GM10266 (cell line): ENCODE results near the gene KCNJ2.

Experiments
- DNase-seq: peaks from one replicate; pipeline ENCODE4 v3.0.0; 2012; ENCODE audit errors: extremely low spot score
- CTCF ChIP-seq: IDR thresholded peaks from 2 replicates; pipeline ENCODE4 v1.5.1; 2012; ENCODE audit warnings: mild to moderate bottlenecking, low read depth; ENCODE audit not compliant: control insufficient read depth, insufficient read depth; ENCODE audit errors: missing control alignments

The KCNJ2 gene

GRCh38 chr17:70183508-70183907 is 14.2 kb downstream of the KCNJ2 start:
- no peak for DNase-seq
- no peak for TF ChIP-seq CTCF

DNA sequence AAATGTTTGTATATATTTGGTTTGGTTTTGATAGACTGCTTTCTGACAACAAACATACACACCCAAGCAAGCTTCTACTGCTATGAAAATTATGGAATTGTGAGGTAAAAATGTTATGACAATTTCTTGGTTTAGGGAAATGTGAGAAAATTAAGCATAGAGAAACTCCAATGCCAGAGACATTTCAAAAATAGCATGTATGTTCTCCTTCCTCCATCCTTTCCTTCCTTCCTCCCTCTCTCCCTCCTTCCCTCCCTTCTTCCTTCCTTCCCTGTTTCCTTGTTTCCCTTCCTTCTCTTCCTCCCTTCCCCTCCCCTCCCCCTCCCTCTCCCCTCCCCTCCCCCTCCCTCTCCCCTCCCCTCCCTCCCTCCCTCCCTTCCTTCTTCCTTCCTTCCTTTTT is 14.9 kb downstream of the KCNJ2 start:
- no peak for DNase-seq
- no peak for TF ChIP-seq CTCF

- TF ChIP-seq CTCF, result no peak
- no peak for DNase-seq
These were observed 15.4 kb downstream of the KCNJ2 start for GRCh38 chr17:70184770-70185169.

- DNase-seq, result no peak
- no peak for TF ChIP-seq CTCF
These were observed 16.0 kb downstream of the KCNJ2 start for GRCh38 chr17:70185285-70185684.

GRCh38 chr17:70187383-70187782 is 18.1 kb downstream of the KCNJ2 start:
- TF ChIP-seq CTCF, result no peak
- DNase-seq, result no peak

- DNase-seq, result no peak
- no peak for TF ChIP-seq CTCF
These were observed 21.9 kb downstream of the KCNJ2 start for GRCh38 chr17:70190959-70191805.

GRCh38 chr17:70195091-70195490 is 25.8 kb downstream of the KCNJ2 start:
- DNase-seq, result no peak

More at GRCh38 chr17:70195091-70195490, 25.8 kb downstream of the KCNJ2 start:
- no peak for TF ChIP-seq CTCF
